Measurements from ENCODE around the gene BUB3. TPM values are rescaled to one million over a fixed set of nuclear protein-coding genes. Genes with fewer than 3 reads are reported as not detected.

The BUB3 gene
- total RNA-seq, 1 experiment from 2014 or later: 96.5 TPM

DNA sequence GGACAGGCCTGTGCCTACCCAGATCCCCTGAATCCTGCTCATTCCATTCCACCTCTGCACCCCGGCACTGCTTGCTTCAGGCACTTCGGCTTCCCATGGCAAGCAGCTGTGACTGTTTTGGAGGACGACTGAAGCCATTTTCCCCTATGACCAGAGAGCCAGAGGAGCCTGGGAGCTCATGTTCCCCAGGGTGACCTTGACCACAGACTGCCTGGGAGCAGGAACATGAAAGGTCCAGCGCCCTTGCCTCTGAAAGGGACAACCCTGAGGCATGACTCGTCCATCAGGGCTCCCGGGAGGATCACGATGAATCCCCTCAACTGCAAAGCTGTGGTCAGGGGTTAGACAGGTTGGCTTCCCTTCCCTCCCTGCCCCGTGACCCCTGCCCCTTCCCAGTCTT is 35.1 kb upstream of the BUB3 start:
- intact Hi-C loops (cut with micrococcal nuclease; ENCODE audit: unreplicated experiment): no loop called here
- no peaks in the 10 kb centered on the region for H3K4me1 ChIP-seq (replicated peaks; ENCODE audit: insufficient read depth)
- H3K9me2 ChIP-seq (ENCODE audit: insufficient read depth): no peaks in the 10 kb centered on the region
- DNase-seq: no peak
- H3K27ac ChIP-seq: no peak overlapping the region
- no peaks in the 10 kb centered on the region for H3K9me3 ChIP-seq (ENCODE audit: insufficient read depth, low read depth)
- H4K20me1 ChIP-seq (ENCODE audit: insufficient read depth): no peaks in the 10 kb centered on the region
- no peaks in the 10 kb centered on the region for H3K27me3 ChIP-seq (ENCODE audit: insufficient read depth, low read depth)
- H3K36me3 ChIP-seq (ENCODE audit: low read depth): no peaks in the 10 kb centered on the region
- no peak overlapping the region for H2AFZ ChIP-seq
- CTCF ChIA-PET: no interaction called here
- no peak for TF ChIP-seq EZH2 (IDR thresholded peaks at IDR 0.05; ENCODE audit: low read depth)
- TF ChIP-seq, protein P1, sequence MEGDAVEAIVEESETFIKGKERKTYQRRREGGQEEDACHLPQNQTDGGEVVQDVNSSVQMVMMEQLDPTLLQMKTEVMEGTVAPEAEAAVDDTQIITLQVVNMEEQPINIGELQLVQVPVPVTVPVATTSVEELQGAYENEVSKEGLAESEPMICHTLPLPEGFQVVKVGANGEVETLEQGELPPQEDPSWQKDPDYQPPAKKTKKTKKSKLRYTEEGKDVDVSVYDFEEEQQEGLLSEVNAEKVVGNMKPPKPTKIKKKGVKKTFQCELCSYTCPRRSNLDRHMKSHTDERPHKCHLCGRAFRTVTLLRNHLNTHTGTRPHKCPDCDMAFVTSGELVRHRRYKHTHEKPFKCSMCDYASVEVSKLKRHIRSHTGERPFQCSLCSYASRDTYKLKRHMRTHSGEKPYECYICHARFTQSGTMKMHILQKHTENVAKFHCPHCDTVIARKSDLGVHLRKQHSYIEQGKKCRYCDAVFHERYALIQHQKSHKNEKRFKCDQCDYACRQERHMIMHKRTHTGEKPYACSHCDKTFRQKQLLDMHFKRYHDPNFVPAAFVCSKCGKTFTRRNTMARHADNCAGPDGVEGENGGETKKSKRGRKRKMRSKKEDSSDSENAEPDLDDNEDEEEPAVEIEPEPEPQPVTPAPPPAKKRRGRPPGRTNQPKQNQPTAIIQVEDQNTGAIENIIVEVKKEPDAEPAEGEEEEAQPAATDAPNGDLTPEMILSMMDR (conservative IDR thresholded peaks at IDR 0.05): no peak
- no peaks in the 10 kb centered on the region for H3K79me2 ChIP-seq (ENCODE audit: low read depth)
- no peak overlapping the region for H3K4me2 ChIP-seq
- BruUV-seq (replicated peaks): no TSS peak
- no peak overlapping the region for H3K4me3 ChIP-seq
- no peaks in the 10 kb centered on the region for H3F3A ChIP-seq (ENCODE audit: insufficient read depth, low read depth)
- POLR2A ChIA-PET (ENCODE audit: unreplicated experiment): no interaction called here

DNA sequence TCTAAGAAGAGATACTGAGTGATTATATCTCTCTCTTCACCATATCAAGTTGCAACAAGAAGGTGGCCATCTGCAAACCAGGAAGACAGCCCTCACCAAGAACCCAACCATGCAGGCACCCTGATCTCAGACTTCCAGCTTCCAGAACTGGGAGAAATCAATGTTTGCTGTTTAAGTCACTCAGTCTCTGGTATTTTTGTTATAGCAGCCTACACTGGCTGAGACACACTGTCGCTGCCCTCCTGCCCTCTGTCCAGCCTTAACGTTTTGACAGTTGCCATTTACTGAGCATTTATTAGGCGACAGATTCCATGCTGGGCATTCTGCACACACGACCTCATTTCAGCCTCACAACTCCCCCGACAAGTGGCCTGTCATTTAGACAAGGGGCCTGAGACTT is 28.0 kb upstream of the BUB3 start:
- POLR2A ChIA-PET (ENCODE audit: unreplicated experiment): no interaction called here

DNA sequence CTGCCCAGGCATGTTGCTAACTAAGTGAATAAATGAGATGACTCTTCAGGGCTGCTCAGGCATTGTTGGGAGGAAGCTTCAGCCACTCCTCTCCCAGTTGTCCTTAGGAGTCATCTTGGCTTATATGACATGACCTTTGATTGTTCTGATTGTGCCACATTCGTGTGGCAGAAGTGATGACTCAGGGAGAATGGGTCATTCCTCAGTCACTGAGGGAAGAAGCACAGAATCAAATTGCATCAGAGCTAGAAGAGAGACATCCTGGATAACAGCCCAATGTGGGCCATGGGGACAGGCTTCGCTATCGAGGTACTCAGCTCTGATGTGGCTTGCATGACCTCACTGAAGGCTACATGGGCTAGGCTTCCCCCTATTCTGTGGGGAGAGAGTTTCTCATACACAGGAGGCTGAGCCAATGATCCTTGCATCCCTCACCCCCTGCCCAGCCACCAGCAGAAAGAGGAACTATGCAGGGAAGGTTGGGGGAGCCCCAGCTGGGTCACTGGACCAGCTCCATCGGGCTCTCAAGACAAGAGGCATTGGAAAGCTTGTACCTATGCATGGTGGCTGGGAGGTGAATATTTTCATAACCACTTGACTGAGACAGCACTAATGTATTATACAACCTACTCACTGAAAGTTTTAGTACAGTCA is 24.5 kb upstream of the BUB3 start:
- H3K9me3 ChIP-seq (ENCODE audit: insufficient read depth, low read depth): no peaks in the 10 kb centered on the region
- DNase-seq: peak in 1 of 2 experiments; percentile 66
- H3K27me3 ChIP-seq (ENCODE audit: insufficient read depth, low read depth): no peaks in the 10 kb centered on the region
- CTCF ChIA-PET: no interaction called here
- no peaks in the 10 kb centered on the region for H3K79me2 ChIP-seq (ENCODE audit: low read depth)
- no peaks in the 10 kb centered on the region for H3K36me3 ChIP-seq (ENCODE audit: low read depth)
- no TSS peak for BruUV-seq (replicated peaks)
- H3K4me3 ChIP-seq: no peak overlapping the region
- peaks cover 14% of the 10 kb centered on the region for H3K4me1 ChIP-seq (replicated peaks; ENCODE audit: insufficient read depth)
- intact Hi-C loops (cut with micrococcal nuclease; ENCODE audit: unreplicated experiment): loop anchor here (5.0 kb wide), 1 partner anchor 87 kb away; no protein-coding TSS in a partner anchor
- POLR2A ChIA-PET (ENCODE audit: unreplicated experiment): no interaction called here
- TF ChIP-seq EZH2 (IDR thresholded peaks at IDR 0.05; ENCODE audit: low read depth): no peak
- TF ChIP-seq, protein P1 (conservative IDR thresholded peaks at IDR 0.05): no peak
- H3K27ac ChIP-seq: no peak overlapping the region
- H2AFZ ChIP-seq: no peak overlapping the region
- no peaks in the 10 kb centered on the region for H3F3A ChIP-seq (ENCODE audit: insufficient read depth, low read depth)
- peak overlapping the region; percentile 34; the same call in 1 of the 2 replicates for H3K4me2 ChIP-seq
- no peaks in the 10 kb centered on the region for H4K20me1 ChIP-seq (ENCODE audit: insufficient read depth)
- no peaks in the 10 kb centered on the region for H3K9me2 ChIP-seq (ENCODE audit: insufficient read depth)

More for the DNA sequence above, 28.0 kb upstream of the BUB3 start:
- no peaks in the 10 kb centered on the region for H3K27me3 ChIP-seq (ENCODE audit: insufficient read depth, low read depth)
- no peaks in the 10 kb centered on the region for H3F3A ChIP-seq (ENCODE audit: insufficient read depth, low read depth)
- H4K20me1 ChIP-seq (ENCODE audit: insufficient read depth): no peaks in the 10 kb centered on the region
- no peak overlapping the region for H2AFZ ChIP-seq
- no peaks in the 10 kb centered on the region for H3K9me3 ChIP-seq (ENCODE audit: insufficient read depth, low read depth)
- no TSS peak for BruUV-seq (replicated peaks)
- H3K4me3 ChIP-seq: no peak overlapping the region
- H3K9me2 ChIP-seq (ENCODE audit: insufficient read depth): no peaks in the 10 kb centered on the region
- no peaks in the 10 kb centered on the region for H3K36me3 ChIP-seq (ENCODE audit: low read depth)
- H3K4me2 ChIP-seq: no peak overlapping the region
- TF ChIP-seq, protein P1 (conservative IDR thresholded peaks at IDR 0.05): no peak
- no peak for TF ChIP-seq EZH2 (IDR thresholded peaks at IDR 0.05; ENCODE audit: low read depth)
- no peaks in the 10 kb centered on the region for H3K79me2 ChIP-seq (ENCODE audit: low read depth)
- peaks cover 14% of the 10 kb centered on the region for H3K4me1 ChIP-seq (replicated peaks; ENCODE audit: insufficient read depth)
- intact Hi-C loops (cut with micrococcal nuclease; ENCODE audit: unreplicated experiment): no loop called here
- no peak for DNase-seq
- H3K27ac ChIP-seq: no peak overlapping the region
- CTCF ChIA-PET: no interaction called here
